ENCODE results near the gene ESRRA. TPM values are rescaled to one million over a fixed set of nuclear protein-coding genes. Genes with fewer than 3 reads are reported as not detected.
A peak's percentile ranks its signal among the peaks of the same experiment; 100 is the strongest.

ESRRA gene
- total and polyA plus RNA-seq, 10 of the 15 experiments (the other 5 are each of a cell fraction or from before 2014, with no cell fraction given): 0.32 to 48.9 (median 12.6) TPM

- no peak for TF ChIP-seq STAT3 (IDR thresholded peaks at IDR 0.05; ENCODE audit: low read depth, low read length)
- no peak for TF ChIP-seq KLF5 (IDR thresholded peaks at IDR 0.05; ENCODE audit: partially characterized antibody)
- no peak for TF ChIP-seq CHD4 (IDR thresholded peaks at IDR 0.05)
- TF ChIP-seq NFYA (IDR thresholded peaks at IDR 0.05; ENCODE audit: borderline replicate concordance, low read depth, low read length): no peak
- peak; percentile 50 for TF ChIP-seq SKIL (IDR thresholded peaks at IDR 0.05; ENCODE audit: low read depth, poor library complexity, severe bottlenecking)
- TF ChIP-seq PAX5 (IDR thresholded peaks at IDR 0.05; ENCODE audit: borderline replicate concordance, low read depth, low read length): peak; percentile 94
- no peak for TF ChIP-seq EZH2 (IDR thresholded peaks at IDR 0.05; ENCODE audit: borderline replicate concordance, control insufficient read depth, low read depth, low read length)
- TF ChIP-seq PRDM15 (CRISPR knock-in tag; IDR thresholded peaks at IDR 0.05): no peak
- TF ChIP-seq IRF3 (IDR thresholded peaks at IDR 0.05): no peak
- no peak for TF ChIP-seq ZNF24 (IDR thresholded peaks at IDR 0.05)
- TF ChIP-seq RAD51 (IDR thresholded peaks at IDR 0.05): no peak
- peak; percentile 89 for TF ChIP-seq DPF2 (IDR thresholded peaks at IDR 0.05)
- TF ChIP-seq KDM1A (IDR thresholded peaks at IDR 0.05; ENCODE audit: borderline replicate concordance): no peak
- TF ChIP-seq POLR2AphosphoS5 (IDR thresholded peaks at IDR 0.05; ENCODE audit: low read length): no peak
- no peak for TF ChIP-seq ZZZ3 (IDR thresholded peaks at IDR 0.05; ENCODE audit: control insufficient read depth, insufficient read length, low read depth)
- peak; percentile 35; the same call in 1 of the 2 replicates for TF ChIP-seq CHD2 (IDR thresholded peaks at IDR 0.05; ENCODE audit: borderline replicate concordance, low read depth, low read length)
- TF ChIP-seq ESRRA (IDR thresholded peaks at IDR 0.05; ENCODE audit: low read length): peak; percentile 86; the same call in 1 of the 2 replicates
- TF ChIP-seq NR2F1 (conservative IDR thresholded peaks at IDR 0.05): peak; percentile 93
- peak; percentile 74 for TF ChIP-seq YY1 (IDR thresholded peaks at IDR 0.05; ENCODE audit: low read depth, low read length)
- no peak for TF ChIP-seq NRF1 (conservative IDR thresholded peaks at IDR 0.05; ENCODE audit: low read depth, low read length)
- TF ChIP-seq YBX1 (IDR thresholded peaks at IDR 0.05): no peak
- TF ChIP-seq MYC (IDR thresholded peaks at IDR 0.05; ENCODE audit: insufficient read depth, insufficient read length, insufficient replicate concordance, low read length, severe bottlenecking): no peak
- no peak for TF ChIP-seq CBX5 (IDR thresholded peaks at IDR 0.05; ENCODE audit: low read depth)
- peak; percentile 43; the same call in 1 of the 2 replicates for TF ChIP-seq PKNOX1 (IDR thresholded peaks at IDR 0.05)
These were observed 26.4 kb downstream of the ESRRA start (continued) for GRCh38 chr11:64331569-64332371.
